PC-9 (cell line): ENCODE measurements around the gene FOXO3.

Experiments
- EZH2 ChIP-seq: fragments of 200-600 bp; sonication (generic); IDR thresholded peaks from 2 replicates; pipeline ENCODE4 v1.8.0; 2017; ENCODE audit warnings: antibody characterized with exemption, low read depth
- TF ChIP-seq, protein P1 (sequence below): fragments of 200-600 bp; sonication (generic); conservative IDR thresholded peaks from 2 replicates; pipeline ENCODE4 v1.6.1; 2017; ENCODE audit warnings: mixed run types, antibody characterized with exemption, mild to moderate bottlenecking, moderate library complexity

GRCh38 chr6:108531332-108531731, 29.4 kb upstream of the FOXO3 start:
- TF ChIP-seq, protein P1, sequence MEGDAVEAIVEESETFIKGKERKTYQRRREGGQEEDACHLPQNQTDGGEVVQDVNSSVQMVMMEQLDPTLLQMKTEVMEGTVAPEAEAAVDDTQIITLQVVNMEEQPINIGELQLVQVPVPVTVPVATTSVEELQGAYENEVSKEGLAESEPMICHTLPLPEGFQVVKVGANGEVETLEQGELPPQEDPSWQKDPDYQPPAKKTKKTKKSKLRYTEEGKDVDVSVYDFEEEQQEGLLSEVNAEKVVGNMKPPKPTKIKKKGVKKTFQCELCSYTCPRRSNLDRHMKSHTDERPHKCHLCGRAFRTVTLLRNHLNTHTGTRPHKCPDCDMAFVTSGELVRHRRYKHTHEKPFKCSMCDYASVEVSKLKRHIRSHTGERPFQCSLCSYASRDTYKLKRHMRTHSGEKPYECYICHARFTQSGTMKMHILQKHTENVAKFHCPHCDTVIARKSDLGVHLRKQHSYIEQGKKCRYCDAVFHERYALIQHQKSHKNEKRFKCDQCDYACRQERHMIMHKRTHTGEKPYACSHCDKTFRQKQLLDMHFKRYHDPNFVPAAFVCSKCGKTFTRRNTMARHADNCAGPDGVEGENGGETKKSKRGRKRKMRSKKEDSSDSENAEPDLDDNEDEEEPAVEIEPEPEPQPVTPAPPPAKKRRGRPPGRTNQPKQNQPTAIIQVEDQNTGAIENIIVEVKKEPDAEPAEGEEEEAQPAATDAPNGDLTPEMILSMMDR: no peak
- no peak for TF ChIP-seq EZH2
